Activated CD4-positive, CD25-positive, alpha-beta regulatory T cell treated with anti-CD3 and anti-CD28 coated beads, Interleukin-2, amount 50 U/mL, for 72 hours (primary cell): ENCODE measurements around the gene ERBIN.
A peak's percentile ranks its signal among the peaks of the same experiment; 100 is the strongest.
"Not testable (repeated sequence)": the region's sequence is repeated elsewhere in the genome, so short reads cannot be mapped to it uniquely, and the experiment has no call there.

ENCODE experiments used
- DNase-seq: peaks from one replicate; pipeline ENCODE4 v3.0.0; 2021

Gene ERBIN

GRCh38 chr5:65926276-65926783 lies at the start of gene ERBIN:
TSS of gene ERBIN (plus strand) at chr5:65926575. CDS start at chr5:65992719, 66,144 bp downstream.
- DNase-seq = peak; percentile 72

DNA sequence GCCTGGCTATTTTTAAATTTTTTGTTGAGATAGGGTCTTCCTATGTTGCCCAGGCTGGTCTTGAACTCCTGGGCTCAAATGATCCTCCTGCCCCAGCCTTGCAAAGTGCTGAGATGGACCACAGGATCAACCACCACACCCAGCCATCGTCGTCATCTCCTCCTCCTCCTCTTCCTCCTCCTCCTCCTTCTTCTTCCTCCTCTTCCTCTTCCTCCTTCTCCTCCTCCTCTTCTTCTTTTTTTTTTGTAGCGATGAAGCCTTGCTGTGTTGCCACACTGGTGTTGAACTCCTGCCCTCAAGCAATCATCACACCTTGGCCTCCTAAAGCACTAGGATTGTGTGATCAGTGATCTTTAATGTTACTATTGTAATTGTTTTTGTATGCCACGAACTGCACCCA lies 49.4 kb upstream of the ERBIN start:
- no peak for DNase-seq

DNA sequence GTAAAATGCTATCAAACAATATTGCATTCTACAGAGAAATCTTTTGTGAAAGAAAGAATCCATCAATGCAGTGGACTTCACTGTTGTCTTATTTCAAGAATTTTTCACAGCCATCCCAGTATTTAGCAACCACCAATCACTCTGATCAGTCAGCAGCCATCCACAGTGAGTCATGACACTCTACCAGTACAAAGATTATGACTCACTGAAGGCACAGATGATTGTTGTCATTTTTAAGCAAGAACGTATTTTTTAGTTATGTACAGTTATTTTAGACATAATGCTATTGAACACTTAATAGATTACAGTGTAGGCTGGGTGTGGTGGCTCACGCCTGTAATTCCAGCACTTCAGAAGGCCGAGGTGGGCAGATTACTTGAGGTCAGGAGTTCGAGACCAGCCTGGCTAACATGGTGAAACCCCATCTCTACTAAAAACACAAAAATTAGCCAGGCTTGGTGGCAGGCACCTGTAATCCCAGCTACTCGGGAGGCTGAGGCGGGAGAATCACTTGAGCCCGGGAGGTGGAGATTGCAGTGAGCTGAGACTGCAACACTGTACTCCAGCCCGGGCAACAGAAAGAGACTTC lies 46.6 kb upstream of the ERBIN start:
- not testable (repeated sequence) for DNase-seq

- DNase-seq = no peak
Measured at GRCh38 chr5:65880496-65881072, 45.8 kb upstream of the ERBIN start.

GRCh38 chr5:65882278-65882677 lies 44.1 kb upstream of the ERBIN start:
- no peak for DNase-seq

DNA sequence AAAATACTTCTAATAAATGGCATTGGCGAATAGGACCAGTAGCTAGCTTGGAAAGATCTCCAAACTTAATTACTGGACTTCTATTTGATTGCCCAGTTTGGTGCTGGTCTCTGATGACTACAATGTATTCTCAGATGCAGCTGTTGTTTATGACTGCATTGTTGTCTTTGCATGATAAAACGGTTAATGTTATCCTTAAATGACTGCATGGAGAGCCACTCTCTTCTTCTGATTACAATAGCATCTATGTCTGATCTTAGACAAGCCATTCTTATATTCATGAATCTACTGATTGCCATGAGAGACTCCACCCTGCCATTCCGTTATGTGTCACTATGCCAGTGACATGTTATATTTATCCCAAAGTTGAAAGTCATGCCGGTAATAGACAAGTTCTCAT lies 42.9 kb upstream of the ERBIN start:
- DNase-seq = no peak

- no peak for DNase-seq
Measured at GRCh38 chr5:65886387-65886786, 40.0 kb upstream of the ERBIN start.

DNA sequence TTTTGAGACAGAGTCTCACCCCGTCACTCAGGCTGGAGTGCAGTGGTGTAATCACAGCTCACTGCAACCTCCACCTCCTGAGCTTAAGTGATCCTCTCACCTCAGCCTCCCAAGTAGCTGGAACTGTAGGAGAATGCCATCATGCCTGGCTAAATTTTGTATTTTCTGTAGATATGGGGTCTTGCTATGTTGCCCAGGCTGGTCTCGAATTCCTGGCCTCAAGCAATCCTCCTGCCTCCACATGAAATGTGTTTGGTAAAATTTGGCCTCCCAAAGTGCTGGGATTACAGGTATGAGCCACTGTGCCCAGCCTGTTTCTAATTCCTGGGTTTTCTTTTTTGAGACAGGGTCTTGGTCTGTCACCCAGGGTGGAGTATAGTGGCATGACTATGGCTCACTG lies 34.4 kb upstream of the ERBIN start:
- not testable (repeated sequence) for DNase-seq

- DNase-seq = no peak
Measured at GRCh38 chr5:65892801-65893200, 33.6 kb upstream of the ERBIN start.

- no peak for DNase-seq
Measured at GRCh38 chr5:65893749-65894430, 32.5 kb upstream of the ERBIN start.

DNA sequence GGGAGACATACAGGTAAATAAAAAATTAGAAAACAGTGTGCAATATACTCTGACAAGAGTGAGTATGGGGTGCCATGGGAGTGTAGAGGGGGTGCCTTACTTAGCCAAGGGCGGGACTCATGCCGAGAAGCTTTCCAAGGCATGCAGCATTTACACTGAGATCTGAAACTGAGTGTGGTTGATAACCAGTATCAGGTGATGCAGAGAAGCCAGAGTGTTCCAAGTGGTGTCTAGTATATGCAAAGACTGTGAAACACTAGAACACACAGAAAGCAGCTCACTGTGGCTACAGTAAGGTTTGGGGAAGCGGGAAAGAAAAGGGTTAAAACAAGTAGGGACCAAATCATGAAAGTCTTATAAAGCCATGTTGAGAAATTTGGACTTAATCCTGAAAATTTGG lies 30.5 kb upstream of the ERBIN start:
- DNase-seq = no peak

DNA sequence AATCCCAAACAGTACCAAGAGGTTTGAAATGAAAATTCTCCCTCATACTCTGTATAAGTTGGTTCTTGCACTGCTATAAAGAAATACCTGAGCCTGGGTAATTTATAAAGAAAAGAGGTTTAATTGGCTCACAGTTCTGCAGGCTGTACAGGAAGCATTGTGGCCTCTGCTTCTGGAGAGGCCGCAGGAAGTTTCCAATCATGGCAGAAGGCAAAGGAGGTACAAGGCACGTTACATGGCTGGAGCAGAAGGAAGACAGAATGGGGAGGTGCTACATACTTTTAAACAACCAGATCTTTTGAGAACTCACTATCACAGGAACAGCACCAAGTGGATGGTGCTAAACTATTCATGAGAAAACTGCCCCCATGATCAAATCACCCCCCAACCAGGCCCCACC lies 25.6 kb upstream of the ERBIN start:
- DNase-seq = no peak

DNA sequence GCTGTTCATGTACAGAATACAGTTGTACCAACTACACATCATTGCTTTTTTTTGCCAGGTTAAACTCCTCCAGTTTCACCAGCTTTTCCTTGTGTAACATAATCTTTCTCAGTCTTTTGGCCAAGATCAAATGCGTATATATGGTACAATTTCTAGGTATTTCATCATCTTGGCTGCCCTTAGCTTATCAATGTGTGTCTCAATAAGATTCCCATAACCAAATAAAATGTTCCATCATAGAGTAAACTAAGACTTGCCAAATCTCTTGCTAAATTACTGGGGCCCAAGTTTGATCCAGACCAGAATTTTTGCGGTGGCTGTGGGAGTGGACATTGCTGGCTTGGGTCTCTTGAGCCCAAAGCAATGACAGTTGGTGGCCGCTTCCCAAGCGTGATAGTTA lies 24.3 kb upstream of the ERBIN start:
- no peak for DNase-seq

DNA sequence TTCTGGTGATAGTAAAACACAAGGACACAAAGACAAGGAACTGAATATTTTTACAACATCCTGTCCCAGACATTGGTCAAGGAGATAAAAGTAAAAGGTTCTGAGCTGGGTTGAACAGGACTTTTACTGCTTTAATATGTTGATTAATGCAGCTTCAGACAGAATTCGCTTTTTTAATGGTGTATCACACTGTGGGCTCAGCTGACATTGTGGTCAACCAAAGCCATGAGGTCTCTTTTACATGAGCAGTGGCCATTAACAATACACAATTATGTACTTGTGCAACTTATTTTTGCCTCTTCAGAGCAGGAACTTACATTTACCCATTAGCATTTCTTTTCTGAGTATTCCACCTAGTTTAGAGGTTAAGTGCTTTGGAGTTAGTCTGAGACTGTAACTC lies 22.8 kb upstream of the ERBIN start:
- no peak for DNase-seq

DNA sequence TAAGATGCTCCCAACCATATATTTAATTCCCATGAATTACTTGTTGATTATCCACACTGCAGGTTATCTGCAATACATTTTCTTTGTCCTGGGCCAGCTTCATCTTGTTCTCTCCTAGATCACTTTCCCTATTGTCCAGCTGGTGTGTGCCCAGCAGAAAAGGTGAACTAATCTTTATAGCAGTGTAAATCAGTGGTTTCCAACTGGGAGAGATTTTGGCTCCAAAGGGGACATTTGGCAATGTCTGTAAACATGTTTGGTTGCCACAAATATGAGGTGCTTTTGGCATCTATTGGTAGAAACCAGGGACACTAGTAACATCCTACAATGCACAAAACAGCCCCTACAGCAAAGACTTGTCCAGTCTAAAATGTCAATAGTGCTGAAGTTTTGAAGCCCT lies 20.1 kb upstream of the ERBIN start:
- no peak for DNase-seq

DNA sequence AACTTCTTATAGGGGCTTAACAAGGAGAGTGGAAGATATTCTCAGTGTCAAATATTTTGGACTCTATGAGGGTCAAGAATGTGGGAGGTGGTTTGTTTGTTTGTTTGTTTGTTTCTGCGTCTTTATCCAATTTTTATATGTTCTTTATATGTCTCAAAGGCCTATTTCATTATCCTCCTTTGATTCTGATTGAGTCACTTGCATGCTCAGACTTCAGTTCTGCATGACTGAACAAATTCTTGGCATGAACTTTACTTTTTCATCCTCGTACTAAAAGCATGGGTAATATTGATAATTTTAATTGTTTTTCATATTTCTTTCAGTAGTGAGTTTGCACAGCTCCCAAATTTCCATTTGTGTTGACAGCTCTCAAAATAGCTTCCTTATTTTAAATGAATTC lies 19.2 kb upstream of the ERBIN start:
- no peak for DNase-seq

- no peak for DNase-seq
Measured at GRCh38 chr5:65910711-65911110, 15.7 kb upstream of the ERBIN start.

GRCh38 chr5:65912311-65912710 lies 14.1 kb upstream of the ERBIN start:
- no peak for DNase-seq

DNA sequence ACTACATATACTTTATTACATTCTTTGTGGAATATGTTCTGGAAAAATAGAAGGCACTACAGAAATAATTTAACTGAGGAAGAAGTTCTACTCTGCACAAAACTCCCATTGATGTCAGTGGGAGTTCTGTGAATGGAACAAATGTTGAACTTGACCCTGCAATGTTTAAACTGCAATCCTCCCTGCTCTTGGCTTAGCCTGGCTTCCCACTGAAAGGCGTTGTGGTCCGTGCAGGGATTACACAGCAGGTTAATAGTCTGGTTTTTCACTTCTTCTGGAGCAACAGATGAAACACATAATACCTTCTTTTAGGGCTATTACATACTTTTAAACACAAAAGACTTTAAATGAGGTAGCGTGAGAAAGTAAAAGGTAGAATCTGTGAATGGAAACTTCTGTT lies 12.9 kb upstream of the ERBIN start:
- DNase-seq = no peak

DNA sequence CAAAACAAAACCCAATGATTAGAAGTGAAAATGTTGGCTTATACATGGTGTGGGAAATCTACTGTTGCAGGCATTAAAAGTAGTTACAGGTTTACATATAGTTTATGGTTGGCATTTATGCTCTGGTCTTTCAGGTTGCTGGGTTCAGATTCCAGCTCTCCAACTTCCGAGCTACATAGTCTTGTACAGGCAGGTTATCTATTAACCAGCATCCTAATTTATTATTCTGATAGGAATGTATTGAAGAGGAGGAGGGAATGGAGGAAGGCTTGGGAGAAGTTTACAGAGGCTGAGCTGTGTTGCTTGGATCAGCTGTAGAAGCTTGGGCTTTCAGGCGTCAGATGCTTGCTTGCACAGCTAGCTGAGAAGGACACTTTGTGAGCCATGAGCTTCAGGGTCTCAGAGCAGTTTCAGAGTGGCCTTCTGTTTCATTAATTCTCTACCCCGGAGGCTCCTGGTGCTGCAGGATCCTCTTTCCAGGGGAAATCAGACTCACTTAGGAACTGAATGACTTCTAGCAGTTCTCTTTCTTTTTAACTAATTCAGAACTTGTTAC lies 11.7 kb upstream of the ERBIN start:
- DNase-seq = no peak

- DNase-seq = not testable (repeated sequence)
Measured at GRCh38 chr5:65915661-65916060, 10.7 kb upstream of the ERBIN start.

GRCh38 chr5:65916066-65916465 lies 10.3 kb upstream of the ERBIN start:
- DNase-seq = no peak

GRCh38 chr5:65916636-65917035 lies 9.7 kb upstream of the ERBIN start:
- no peak for DNase-seq

GRCh38 chr5:65919773-65920172 lies 6.6 kb upstream of the ERBIN start:
- DNase-seq = no peak
